ENCODE measurements around the gene TLE3.

The TLE3 gene

GRCh38 chr15:70051948-70052633, 45.6 kb downstream of the TLE3 start:
- no peak for DNase-seq (ENCODE audit: insufficient read length, low spot score)
- FAIRE-seq = no peak

- no peak for DNase-seq (ENCODE audit: insufficient read length, low spot score)
- FAIRE-seq = no peak
Observed at GRCh38 chr15:70050970-70051369, 46.7 kb downstream of the TLE3 start.

DNA sequence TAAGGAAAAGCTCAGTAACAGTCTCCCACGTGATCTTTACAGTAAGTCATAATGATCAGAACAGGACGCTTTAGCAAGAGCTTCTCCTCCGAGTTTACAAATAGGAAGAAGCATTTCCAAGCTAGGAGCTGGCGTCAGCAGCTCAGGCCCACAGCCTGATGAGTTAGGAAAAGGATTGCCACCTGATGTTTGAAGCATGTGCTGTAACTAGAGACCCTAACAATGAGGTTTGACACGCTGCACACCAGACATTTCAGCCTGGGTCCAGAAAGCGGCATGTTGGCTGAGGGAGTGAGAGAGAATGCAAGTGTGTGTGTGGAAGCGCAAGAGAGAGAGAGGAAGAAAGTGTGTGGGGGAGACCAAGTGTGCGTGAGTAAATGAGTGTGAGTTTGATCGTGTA, 47.3 kb downstream of the TLE3 start:
- DNase-seq (ENCODE audit: insufficient read length, low spot score) (no peak), FAIRE-seq (no peak)

DNA sequence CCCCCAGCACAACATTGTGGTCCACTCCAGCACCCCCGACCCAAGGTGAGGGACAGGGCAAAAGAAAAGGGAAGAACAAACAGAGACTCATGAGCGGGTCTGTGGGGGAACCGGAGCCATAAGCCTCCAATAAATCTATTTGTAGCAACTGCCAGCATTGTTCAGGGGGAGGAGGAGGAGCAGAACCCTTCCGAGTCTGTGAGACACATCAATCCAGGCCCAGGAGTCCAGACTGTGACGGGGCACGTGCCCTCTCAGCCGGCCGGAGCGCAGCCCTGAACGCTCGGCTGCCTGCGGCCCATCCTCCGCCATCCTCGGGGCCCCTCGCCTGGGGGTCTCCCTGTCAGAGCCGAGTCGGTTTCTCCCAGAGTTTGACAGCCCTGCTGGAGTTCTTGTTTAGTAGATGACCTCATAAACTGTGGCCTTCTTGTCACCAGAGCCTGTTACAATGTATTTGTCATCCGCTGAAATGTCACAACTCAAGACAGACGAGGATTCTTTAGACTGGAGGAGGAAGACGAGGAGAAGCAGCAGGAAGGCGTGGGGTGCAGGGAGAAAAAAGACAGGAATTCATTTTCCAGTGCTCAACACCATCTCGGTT, 47.9 kb downstream of the TLE3 start:
- FAIRE-seq = no peak
- no peak for DNase-seq (ENCODE audit: insufficient read length, low spot score)

DNA sequence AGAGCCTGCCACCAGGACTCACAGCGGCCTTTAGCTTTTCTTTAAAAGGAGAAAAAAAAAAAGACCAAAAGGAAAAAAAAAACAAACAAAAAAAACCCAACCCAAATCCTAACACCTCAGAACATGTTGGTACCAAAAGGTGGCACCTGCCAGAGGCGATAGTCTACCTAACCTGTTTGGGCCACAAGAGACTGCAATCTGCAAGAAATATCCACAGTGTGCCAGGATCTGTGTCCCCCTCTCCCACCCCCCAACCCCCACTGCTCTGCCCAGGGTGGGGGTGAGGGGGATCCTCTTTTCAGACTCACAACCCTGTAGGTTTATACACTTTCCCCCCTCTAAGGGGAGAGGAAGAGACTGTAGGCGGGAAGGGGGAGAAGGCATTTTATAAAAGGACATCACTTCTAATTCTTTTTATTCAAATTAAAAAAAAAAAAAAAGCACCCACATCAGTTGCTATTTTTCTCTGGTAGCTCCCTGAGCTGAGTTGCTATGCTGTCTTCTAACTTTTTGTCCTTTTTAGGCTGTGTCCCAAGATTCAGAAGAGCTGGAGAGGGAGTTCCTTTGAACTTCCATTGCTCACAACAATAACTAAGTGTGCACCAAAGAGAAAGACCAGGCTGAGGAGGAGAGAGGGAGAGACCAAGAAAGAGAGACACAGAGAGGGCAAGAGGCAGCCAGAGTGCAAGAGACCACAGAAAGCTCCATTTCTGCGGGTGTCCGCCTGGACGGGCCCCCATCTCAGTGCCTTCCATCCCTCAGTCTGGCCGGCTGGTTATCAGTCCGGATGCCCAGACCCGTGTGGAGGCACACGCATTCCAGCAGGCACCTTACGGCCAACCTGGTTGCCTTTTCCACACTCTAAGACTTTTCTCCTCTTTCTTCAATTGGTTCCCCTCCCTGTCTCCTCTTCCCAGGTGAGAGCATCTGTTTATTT, 48.9 kb downstream of the TLE3 start:
- no peak for DNase-seq (ENCODE audit: insufficient read length, low spot score)
- no peak for FAIRE-seq

DNA sequence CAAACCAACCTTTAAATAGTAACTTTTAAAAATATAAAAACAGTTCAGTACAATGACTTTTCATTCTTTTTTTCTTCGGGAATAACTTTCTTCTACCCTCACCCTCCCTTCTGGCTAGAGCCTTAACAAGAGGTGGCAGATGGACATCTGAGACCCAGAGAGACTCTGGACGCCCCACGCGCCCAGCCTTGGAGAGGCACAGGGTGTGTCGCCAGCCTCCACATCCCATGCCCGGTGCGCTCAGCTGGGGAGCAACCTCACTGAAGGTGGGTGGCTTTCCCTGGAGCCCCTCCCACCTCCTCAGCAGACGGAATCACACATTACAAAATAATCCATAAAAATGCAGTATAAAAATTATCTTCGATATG, 49.5 kb downstream of the TLE3 start:
- DNase-seq (ENCODE audit: insufficient read length, low spot score) (no peak), FAIRE-seq (no peak)

DNA sequence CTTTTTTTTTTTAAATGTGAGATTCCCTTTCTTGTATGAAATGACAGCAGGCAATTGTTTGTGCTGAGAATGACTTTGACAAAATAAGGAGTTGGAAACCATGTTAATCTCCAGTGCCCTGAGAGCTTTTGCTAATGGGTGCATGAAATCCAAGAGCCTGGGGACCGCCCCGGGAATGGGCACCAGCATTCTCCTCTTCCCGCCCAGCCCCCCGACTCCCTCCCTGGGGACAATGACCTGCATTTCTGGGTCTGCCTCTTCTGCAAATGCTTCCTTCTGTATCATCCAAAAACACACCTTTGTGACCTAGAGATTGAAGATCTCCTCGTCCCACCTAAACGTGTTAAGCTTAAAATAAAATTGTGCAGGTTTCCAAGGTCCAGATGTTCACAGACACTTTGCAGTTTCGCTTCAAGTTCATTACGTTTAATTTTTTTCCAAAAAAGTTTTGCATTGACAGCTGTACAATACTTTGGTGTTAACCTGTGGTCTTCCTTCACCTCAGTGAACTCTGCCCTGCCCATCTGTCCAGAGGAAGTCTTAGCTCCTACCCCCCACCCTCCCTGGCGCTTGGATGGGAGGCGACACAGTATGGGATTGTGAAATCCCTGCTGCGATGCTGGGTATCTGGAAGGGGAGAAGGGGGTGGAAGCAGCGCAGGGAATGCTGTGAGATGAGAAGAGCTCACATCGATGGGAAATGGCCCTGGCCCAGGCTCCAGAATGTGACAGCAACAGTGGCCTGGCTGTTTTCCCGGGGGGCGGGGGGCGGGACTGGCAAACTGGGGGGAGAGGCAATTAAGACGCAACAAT, 50.1 kb downstream of the TLE3 start:
- DNase-seq (ENCODE audit: insufficient read length, low spot score) = no peak
- no peak for FAIRE-seq

DNA sequence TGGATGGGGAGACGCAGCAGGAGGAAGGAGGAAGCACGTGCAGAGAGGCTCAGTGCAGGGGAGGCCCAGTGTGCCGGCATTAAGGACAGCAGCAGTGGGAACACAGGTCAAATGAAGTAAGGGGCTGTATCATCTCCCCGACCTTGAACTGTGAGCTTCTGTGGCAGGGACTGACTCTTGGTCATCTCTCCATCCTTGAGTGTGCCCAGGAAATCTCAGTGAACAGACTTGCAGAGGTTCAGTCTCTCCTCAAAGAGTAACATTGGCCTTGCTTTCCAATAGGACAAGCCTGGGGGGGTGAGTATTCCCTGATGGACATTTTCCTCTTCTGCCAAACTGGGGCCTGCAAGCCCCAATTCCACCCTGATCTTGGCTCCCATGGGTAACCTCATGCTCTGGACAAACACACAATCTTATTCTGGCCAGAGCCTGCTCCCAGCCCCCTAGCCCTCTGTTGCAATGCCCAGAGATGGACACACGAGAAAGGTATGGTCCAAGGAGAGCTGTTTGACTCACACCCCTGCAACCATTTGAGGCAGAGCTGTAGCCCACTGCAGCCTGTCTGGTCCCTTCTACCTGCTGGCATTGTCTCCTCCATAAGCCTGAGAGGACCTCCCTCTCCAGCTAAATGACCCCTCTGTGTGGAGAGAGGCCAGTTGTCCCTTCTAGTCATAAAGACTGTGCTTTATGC, 50.9 kb downstream of the TLE3 start:
- no peak for DNase-seq (ENCODE audit: insufficient read length, low spot score)
- FAIRE-seq = no peak

- DNase-seq (ENCODE audit: insufficient read length, low spot score) (no peak), FAIRE-seq (no peak)
Observed at GRCh38 chr15:70045045-70045444, 52.7 kb downstream of the TLE3 start.

DNA sequence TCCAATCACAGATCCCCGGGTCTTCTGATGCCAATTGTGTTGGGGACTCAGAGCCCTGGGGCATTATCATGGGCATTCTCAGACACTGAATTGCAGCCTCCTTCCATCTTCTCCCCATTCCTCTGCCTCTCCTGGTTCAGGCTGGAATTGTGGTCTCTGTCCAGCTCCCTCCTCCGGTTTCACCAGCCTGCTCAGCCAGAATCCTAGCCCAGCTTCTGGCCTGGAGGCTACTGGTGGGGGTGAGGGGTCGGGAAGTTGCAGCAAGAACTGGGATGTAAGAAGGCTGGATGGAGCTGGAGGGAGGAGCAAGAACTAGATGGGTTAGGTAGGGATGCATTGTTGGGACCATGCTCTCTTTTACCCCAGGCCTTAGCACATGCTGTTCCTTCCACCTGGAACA, 53.5 kb downstream of the TLE3 start:
- FAIRE-seq (no peak), DNase-seq (ENCODE audit: insufficient read length, low spot score) (no peak)

- DNase-seq (ENCODE audit: insufficient read length, low spot score) = no peak
- FAIRE-seq = no peak
Observed at GRCh38 chr15:70043590-70043989, 54.1 kb downstream of the TLE3 start.

DNA sequence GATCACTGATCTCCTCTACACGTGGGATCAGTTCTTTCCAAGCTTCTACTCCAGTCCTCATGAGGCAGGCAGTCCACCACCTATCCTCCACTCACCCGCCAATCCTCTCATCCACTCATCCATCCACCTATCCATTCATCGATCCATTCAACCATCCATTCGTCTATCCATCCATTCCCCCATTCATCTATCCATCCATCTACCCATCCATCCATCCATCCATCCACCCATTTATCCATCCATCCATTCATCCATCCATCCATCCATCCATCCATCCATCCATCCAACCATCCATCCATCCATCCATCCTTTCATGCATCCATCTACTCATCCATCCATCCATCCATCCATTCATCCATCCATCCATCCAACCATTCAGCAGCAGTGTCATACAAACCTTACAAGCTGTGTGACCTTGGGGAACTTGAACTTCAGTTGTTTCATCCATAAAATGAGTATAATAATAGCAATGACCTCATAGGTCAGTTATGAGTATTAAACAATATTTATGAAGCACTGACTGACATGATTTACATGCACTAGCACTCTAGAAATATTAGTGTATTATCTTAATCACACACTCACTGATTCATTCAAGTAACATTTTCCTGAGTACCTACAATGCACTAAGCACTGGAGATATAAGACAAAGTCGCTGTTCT, 55.0 kb downstream of the TLE3 start:
- peak; percentile 70 for FAIRE-seq
- no peak for DNase-seq (ENCODE audit: insufficient read length, low spot score)

GRCh38 chr15:70039917-70040316, 57.8 kb downstream of the TLE3 start:
- DNase-seq (ENCODE audit: insufficient read length, low spot score) (no peak), FAIRE-seq (no peak)

GRCh38 chr15:70038730-70039392, 58.9 kb downstream of the TLE3 start:
- FAIRE-seq = no peak

GRCh38 chr15:70037292-70037640, 60.5 kb downstream of the TLE3 start:
- DNase-seq (ENCODE audit: insufficient read length, low spot score) (no peak), FAIRE-seq (no peak)

More at GRCh38 chr15:70038730-70039392, 58.9 kb downstream of the TLE3 start:
- DNase-seq (ENCODE audit: insufficient read length, low spot score) = no peak

DNA sequence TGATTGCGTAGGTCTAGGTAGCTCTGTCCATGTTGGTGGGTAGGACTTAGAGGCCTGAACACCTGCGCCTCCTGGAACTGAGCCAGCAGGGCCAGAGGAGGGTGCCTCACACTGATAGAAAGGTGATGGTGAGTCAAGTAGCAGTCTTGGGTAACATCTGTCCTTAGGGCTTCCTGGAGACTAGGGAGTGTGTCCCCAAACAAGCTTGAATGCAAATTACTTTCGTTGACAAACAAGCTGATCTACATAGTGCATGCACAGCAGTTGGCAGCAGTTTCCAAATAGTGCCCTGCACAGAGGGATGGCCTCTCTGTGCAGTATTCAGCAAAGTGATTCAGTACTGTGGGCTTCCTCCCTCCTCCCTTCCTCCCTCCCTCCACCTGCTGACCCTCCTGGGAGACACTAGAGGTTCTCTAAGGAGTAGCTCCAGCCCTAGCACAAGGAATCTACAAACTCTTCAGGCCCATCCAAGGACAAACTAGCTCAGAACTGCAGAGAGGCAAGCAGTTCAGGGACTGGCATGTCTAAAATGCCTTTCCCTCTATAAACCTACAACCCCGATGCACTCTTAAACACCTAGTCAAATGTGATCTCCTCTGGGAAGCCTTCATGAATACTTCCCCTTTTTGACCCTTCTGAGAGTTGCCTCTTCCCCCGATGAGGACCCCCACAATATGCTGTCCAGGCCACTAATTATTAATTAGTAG, 61.0 kb downstream of the TLE3 start:
- FAIRE-seq (no peak), DNase-seq (ENCODE audit: insufficient read length, low spot score) (no peak)

DNA sequence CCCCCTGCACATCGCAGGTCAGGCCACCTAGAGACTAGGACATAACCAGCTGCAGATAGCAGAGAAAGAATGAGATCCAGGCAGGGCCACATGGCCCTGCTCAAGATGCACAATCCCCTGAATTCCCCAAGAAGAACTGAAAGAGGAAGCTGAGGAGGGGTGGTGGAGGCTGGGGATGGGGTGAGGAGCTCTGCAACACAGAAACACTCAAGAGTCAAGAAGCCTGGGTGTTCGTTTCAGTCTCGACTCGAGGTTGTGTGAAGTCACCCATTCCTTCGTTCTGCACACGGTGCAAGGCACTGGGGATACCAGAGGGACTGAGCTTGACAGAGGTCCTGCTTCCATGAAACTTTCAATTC, 62.0 kb downstream of the TLE3 start:
- no peak for DNase-seq (ENCODE audit: insufficient read length, low spot score)
- no peak for FAIRE-seq

DNA sequence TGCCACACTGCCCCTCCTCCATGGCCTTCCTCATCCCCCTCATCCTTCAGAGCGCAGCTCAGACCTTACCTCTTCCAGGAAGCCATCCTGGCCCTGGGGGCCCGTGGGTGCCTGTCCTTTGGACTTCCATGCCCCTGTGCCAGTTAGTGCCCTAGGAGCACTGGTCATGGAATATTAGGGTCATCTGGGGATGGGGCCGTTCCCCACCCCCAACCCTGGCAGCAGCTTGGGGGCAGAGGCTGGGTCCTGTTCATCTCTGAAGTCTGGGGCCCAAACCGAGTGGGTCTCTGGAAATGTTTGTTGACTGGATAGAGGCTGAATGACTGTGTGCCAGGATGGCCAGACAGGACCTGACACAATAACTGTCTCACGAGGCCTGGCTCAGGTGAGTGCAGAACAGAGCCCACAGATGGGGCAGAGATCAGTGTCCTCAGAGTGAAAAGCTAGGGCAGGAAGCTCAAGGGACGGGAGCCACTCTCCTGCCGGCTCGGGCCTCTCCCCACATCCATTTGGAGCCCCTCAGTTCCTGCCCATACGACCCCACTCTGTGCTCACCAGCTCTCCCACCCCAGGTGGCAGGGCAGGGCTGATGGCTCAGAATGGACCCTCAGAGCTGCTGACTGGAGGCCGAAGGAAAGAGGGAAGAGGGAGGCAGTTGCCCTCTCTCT, 62.5 kb downstream of the TLE3 start:
- DNase-seq (ENCODE audit: insufficient read length, low spot score) = no peak
- FAIRE-seq = no peak

Data from HTR-8/SVneo (cell line).